H1 (cell line): ENCODE measurements around the gene PCCA. TPM values are rescaled to one million over a fixed set of nuclear protein-coding genes. Genes with fewer than 3 reads are reported as not detected.

ENCODE experiments used
- CTCF ChIA-PET: fragments of 300-600 bp; sonication (Branson Sonifier 250); formaldehyde crosslinking; loops from one replicate; lab custom pipeline; 2021; ENCODE audit not compliant: partially characterized antibody; lab: Charles Lee
- POLR2A ChIA-PET: fragments of 300-600 bp; sonication (Branson Sonifier 250); formaldehyde crosslinking; loops from one replicate; lab custom pipeline; 2021; ENCODE audit warnings: inconsistent platforms; ENCODE audit not compliant: partially characterized antibody; lab: Charles Lee
- DNase-seq, 2 experiments: peaks; one replicate each; pipeline versions ENCODE4 v3.0.0 to v3.0.0-alpha.2; 2010 to 2022; ENCODE audit warnings: low spot score in 2 of 2, low read depth in 1 of 2, mixed read lengths in 1 of 2
- FAIRE-seq: peaks from 2 replicates; lab custom pipeline; 2011; peaks lifted over from hg19 to GRCh38; lab: Jason Lieb, UNC
- H2AFZ ChIP-seq: 2 replicates; pipeline ENCODE4 v1.8.1; 2012; ENCODE audit warnings: low read length, inconsistent platforms
- H2AK5ac ChIP-seq: 2 replicates; pipeline ENCODE4 v1.6.1; 2013; ENCODE audit warnings: low read depth, low read length
- H2BK120ac ChIP-seq: replicated peaks from 2 replicates; pipeline ENCODE3; 2013; ENCODE audit warnings: low read depth, low read length, inconsistent platforms
- H2BK12ac ChIP-seq: 2 replicates; pipeline ENCODE4 v1.6.1; 2013; ENCODE audit warnings: low read depth, low read length
- H2BK15ac ChIP-seq: 2 replicates; pipeline ENCODE4 v1.6.1; 2013; ENCODE audit warnings: low read length
- H2BK20ac ChIP-seq: 2 replicates; pipeline ENCODE4 v1.6.1; 2013; ENCODE audit warnings: low read length
- H2BK5ac ChIP-seq: 2 replicates; pipeline ENCODE4 v1.6.1; 2013; ENCODE audit warnings: low read depth, low read length
- H3K14ac ChIP-seq: 2 replicates; pipeline ENCODE4 v1.6.1; 2013; ENCODE audit warnings: inconsistent platforms; ENCODE audit not compliant: insufficient read length
- H3K18ac ChIP-seq: 2 replicates; pipeline ENCODE4 v1.6.1; 2013; ENCODE audit warnings: low read length; ENCODE audit errors: extremely low read depth
- H3K23ac ChIP-seq: 2 replicates; pipeline ENCODE4 v1.6.1; 2013; ENCODE audit warnings: inconsistent platforms; ENCODE audit not compliant: insufficient read length
- H3K23me2 ChIP-seq: 2 replicates; pipeline ENCODE4 v1.6.1; 2013; ENCODE audit warnings: low read depth, low read length
- H3K27ac ChIP-seq: 2 replicates; pipeline ENCODE4 v1.6.1; 2011; ENCODE audit warnings: low read depth, low read length, inconsistent platforms
- H3K27me3 ChIP-seq, 4 experiments: replicated peaks in 1 of 4; 1 replicate in 1 of 4; 2 replicates in 3 of 4; pipeline versions ENCODE4 v1.6.1 to v1.8.1; 2011 to 2013; ENCODE audit warnings: low read length in 3 of 4, mild to moderate bottlenecking in 3 of 4, inconsistent platforms in 2 of 4, mixed read lengths in 2 of 4, moderate library complexity in 1 of 4; ENCODE audit not compliant: control insufficient read depth in 3 of 4, insufficient read depth in 3 of 4; ENCODE audit errors: extremely low read depth in 1 of 4
- H3K36me3 ChIP-seq, 4 experiments: 2 replicates each; pipeline versions ENCODE4 v1.6.1 to v1.8.1; 2011 to 2013; ENCODE audit warnings: mild to moderate bottlenecking in 4 of 4, low read length in 3 of 4, moderate library complexity in 2 of 4, control low read depth in 1 of 4, inconsistent platforms in 1 of 4; ENCODE audit not compliant: insufficient read depth in 4 of 4, control insufficient read depth in 2 of 4
- H3K4ac ChIP-seq: replicated peaks from 2 replicates; pipeline ENCODE3; 2013; ENCODE audit warnings: low read length, low read depth, mixed read lengths, inconsistent platforms; ENCODE audit not compliant: insufficient read length
- H3K4me1 ChIP-seq, 4 experiments: replicated peaks in 1 of 4; 1 replicate in 1 of 4; 2 replicates in 3 of 4; pipeline versions ENCODE4 v1.6.1 to v1.8.1; 2011 to 2013; ENCODE audit warnings: low read length in 3 of 4, inconsistent platforms in 2 of 4, mixed read lengths in 1 of 4; ENCODE audit not compliant: insufficient read depth in 4 of 4, control insufficient read depth in 3 of 4
- H3K4me2 ChIP-seq, 2 experiments: 2 replicates each; pipeline versions ENCODE4 v1.6.1 to v1.8.1; 2011 to 2013; ENCODE audit warnings: low read depth in 2 of 2, low read length in 2 of 2, control low read depth in 1 of 2, inconsistent platforms in 1 of 2, mild to moderate bottlenecking in 1 of 2; ENCODE audit not compliant: insufficient read depth in 1 of 2
- H3K4me3 ChIP-seq, 4 experiments: fragments of 200-600, 300-600 bp in 1 of 4; sonication (generic), shearing (Covaris generic), sonication (Bioruptor Twin) in 1 of 4; 2 replicates each; pipeline versions ENCODE4 v1.5.1 to v1.8.1; 2011 to 2016; ENCODE audit warnings: low read length in 4 of 4, low read depth in 3 of 4, control low read depth in 2 of 4, inconsistent platforms in 2 of 4, mild to moderate bottlenecking in 2 of 4, mixed read lengths in 1 of 4, moderate library complexity in 1 of 4; ENCODE audit not compliant: insufficient read depth in 2 of 4; ENCODE audit errors: extremely low read depth in 1 of 4
- H3K56ac ChIP-seq: replicated peaks from 2 replicates; pipeline ENCODE3; 2013; ENCODE audit warnings: low read depth, mild to moderate bottlenecking, mixed read lengths, low read length, inconsistent platforms; ENCODE audit not compliant: insufficient read length
- H3K79me1 ChIP-seq: 2 replicates; pipeline ENCODE4 v1.6.1; 2013; ENCODE audit warnings: low read depth, low read length, control low read depth
- H3K79me2 ChIP-seq, 2 experiments: 2 replicates each; pipeline versions ENCODE4 v1.6.1 to v1.8.1; 2012 to 2013; ENCODE audit warnings: low read length in 2 of 2, mild to moderate bottlenecking in 2 of 2, inconsistent platforms in 1 of 2; ENCODE audit not compliant: insufficient read depth in 2 of 2, control insufficient read depth in 1 of 2
- H3K9ac ChIP-seq, 4 experiments: replicated peaks in 1 of 4; 1 replicate in 1 of 4; 2 replicates in 3 of 4; pipeline versions ENCODE4 v1.6.1 to v1.8.1; 2011 to 2013; ENCODE audit warnings: low read depth in 3 of 4, low read length in 3 of 4, control low read depth in 2 of 4, mild to moderate bottlenecking in 2 of 4, moderate library complexity in 2 of 4, inconsistent platforms in 1 of 4; ENCODE audit errors: extremely low read depth in 1 of 4
- H3K9me3 ChIP-seq, 2 experiments: 2 replicates each; pipeline versions ENCODE4 v1.6.1 to v1.8.1; 2012 to 2013; ENCODE audit warnings: mild to moderate bottlenecking in 2 of 2, moderate library complexity in 2 of 2, control low read depth in 1 of 2, inconsistent platforms in 1 of 2, low read depth in 1 of 2, low read length in 1 of 2, mixed read lengths in 1 of 2; ENCODE audit not compliant: insufficient read depth in 2 of 2
- H4K20me1 ChIP-seq, 2 experiments: replicated peaks in 1 of 2; 2 replicates each; pipeline versions ENCODE3 to v1.8.1; 2011 to 2013; ENCODE audit warnings: inconsistent platforms in 2 of 2, low read length in 2 of 2, mild to moderate bottlenecking in 1 of 2; ENCODE audit not compliant: insufficient read depth in 2 of 2, control insufficient read depth in 1 of 2
- H4K5ac ChIP-seq: 2 replicates; pipeline ENCODE4 v1.6.1; 2013; ENCODE audit warnings: low read length, low read depth, mixed read lengths, inconsistent platforms; ENCODE audit not compliant: insufficient read length
- H4K8ac ChIP-seq: 2 replicates; pipeline ENCODE4 v1.8.0; 2013; ENCODE audit warnings: mild to moderate bottlenecking, moderate library complexity, low read length, inconsistent platforms; ENCODE audit not compliant: insufficient read depth; ENCODE audit errors: extremely low read depth
- H4K91ac ChIP-seq: replicated peaks from 2 replicates; pipeline ENCODE3; 2013; ENCODE audit warnings: low read length, mixed read lengths, inconsistent platforms; ENCODE audit not compliant: insufficient read length
- BCL11A ChIP-seq, 2 experiments: IDR thresholded peaks; one replicate each; pipeline ENCODE4 v1.6.1; 2011; ENCODE audit warnings: low read depth in 2 of 2, low read length in 2 of 2, mild to moderate bottlenecking in 2 of 2
- EP300 ChIP-seq, 2 experiments: IDR thresholded peaks; 1 replicate in 1 of 2; 2 replicates in 1 of 2; pipeline ENCODE4 v1.6.1; 2011 to 2012; ENCODE audit warnings: low read depth in 2 of 2, low read length in 2 of 2, mild to moderate bottlenecking in 2 of 2, borderline replicate concordance in 1 of 2, inconsistent platforms in 1 of 2, moderate library complexity in 1 of 2
- NANOG ChIP-seq: IDR thresholded peaks from 2 replicates; pipeline ENCODE4 v1.6.1; 2011; ENCODE audit warnings: low read length, low read depth, mild to moderate bottlenecking, inconsistent platforms; ENCODE audit not compliant: insufficient read depth, poor library complexity, severe bottlenecking
- POU5F1 ChIP-seq: IDR thresholded peaks from 2 replicates; pipeline ENCODE4 v1.6.1; 2011; ENCODE audit warnings: low read depth, mild to moderate bottlenecking, low read length, moderate library complexity
- SAP30 ChIP-seq: fragments of 300-600 bp; sonication (generic); IDR thresholded peaks from 2 replicates; pipeline ENCODE4 v1.7.1; 2012; ENCODE audit warnings: low read length, moderate library complexity, mild to moderate bottlenecking, inconsistent platforms; ENCODE audit not compliant: insufficient read depth, insufficient replicate concordance
- SIN3A ChIP-seq, 2 experiments: IDR thresholded peaks in 1 of 2; conservative IDR thresholded peaks in 1 of 2; 2 replicates each; pipeline ENCODE4 v1.6.1; 2011 to 2012; ENCODE audit warnings: low read length in 2 of 2, improper control_type of control experiment in 1 of 2, low read depth in 1 of 2, mild to moderate bottlenecking in 1 of 2
- SIRT6 ChIP-seq: IDR thresholded peaks from one replicate; pipeline ENCODE4 v1.7.1; 2012; ENCODE audit warnings: low read length, inconsistent platforms
- SIX5 ChIP-seq: IDR thresholded peaks from 2 replicates; pipeline ENCODE4 v1.6.1; 2011; ENCODE audit warnings: mild to moderate bottlenecking, low read depth, low read length
- SRF ChIP-seq: IDR thresholded peaks from 2 replicates; pipeline ENCODE4 v1.6.1; 2011; ENCODE audit warnings: mild to moderate bottlenecking, low read depth, low read length, moderate library complexity
- WGBS, 2 experiments: shearing (Covaris generic) in 1 of 2; methylation state at CpG; one replicate each; pipeline versions ENCODE4 v1.1.6 to v1.1.7; 2013 to 2015; ENCODE audit warnings: low lambda C conversion rate in 2 of 2, mixed read lengths in 2 of 2, inconsistent platforms in 1 of 2, low coverage in 1 of 2, missing lambda C conversion rate in 1 of 2; ENCODE audit not compliant: insufficient replicate concordance in 2 of 2, insufficient coverage in 1 of 2, insufficient read length in 1 of 2; ENCODE audit errors: extremely low coverage in 1 of 2, missing lambda C conversion rate in 1 of 2; 5-methylcytosine and 5-hydroxymethylcytosine counted together
- polyA plus RNA-seq, 7 experiments: library from polyadenylated mRNA; depleted of rRNA in 3 of 7; stranded (reverse) in 5 of 7; unstranded in 2 of 7; fragments of >200 nt in 5 of 7; fragments of 200-250 nt in 2 of 7; gene quantifications; 1 replicate in 5 of 7; 2 replicates in 1 of 7; 4 replicates in 1 of 7; pipeline versions ENCODE4 v1.2.1 to v1.2.3, GENCODE V29; 2011 to 2013; ENCODE audit warnings: missing spikeins in 2 of 7, mixed read lengths in 2 of 7
- total RNA-seq: library from RNA; stranded (reverse); fragmentation: NEBNext Ultra II Directional; extraction: Animal tissue kit (Norgen Biotek cat#: 25700); gene quantifications from 2 replicates; pipeline ENCODE4 v1.2.1, GENCODE V29; 2021
- TF ChIP-seq, protein P1 (sequence below): IDR thresholded peaks from 2 replicates; pipeline ENCODE4 v1.6.1; 2012; ENCODE audit warnings: inconsistent platforms
- TF ChIP-seq, protein P2 (sequence below): IDR thresholded peaks from 2 replicates; pipeline ENCODE4 v1.6.1; 2012; ENCODE audit warnings: low read length, inconsistent platforms

Gene PCCA
- total and polyA plus RNA-seq, 2 of the 8 experiments (the other 6 are each of a cell fraction or from before 2014, with no cell fraction given) = 18.4 to 49.8 TPM

DNA sequence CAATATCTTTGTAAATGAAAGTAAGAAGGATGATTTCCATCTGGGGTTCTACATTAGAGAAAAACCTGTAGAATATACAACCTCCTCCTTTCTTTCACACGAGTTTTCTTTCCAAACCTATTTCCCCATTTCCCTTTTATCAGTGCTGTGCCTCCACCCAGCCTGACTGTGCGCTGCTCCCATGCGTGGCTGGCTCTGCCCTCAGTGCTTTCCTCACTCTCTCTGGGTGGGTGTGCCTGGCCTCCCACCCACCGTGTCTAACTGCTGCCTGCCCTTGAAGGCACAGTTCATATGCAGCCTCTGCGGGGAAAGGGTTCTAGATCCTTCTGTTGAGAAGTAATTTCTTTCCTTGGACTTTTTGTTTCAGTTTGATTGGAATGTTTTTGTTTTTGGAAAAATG is 70.7 kb downstream of the PCCA start:
- no peak overlapping the region for H2BK12ac ChIP-seq
- no peak overlapping the region for H2AFZ ChIP-seq
- H3K9me3 ChIP-seq = no peaks in the 10 kb centered on the region
- ChIA-PET CTCF (no interaction called here), POLR2A (no interaction called here)
- H4K91ac ChIP-seq = no peak overlapping the region
- H3K23me2 ChIP-seq = no peaks in the 10 kb centered on the region
- no peak overlapping the region for H3K4me3 ChIP-seq
- FAIRE-seq (no peak), DNase-seq (no peak)
- H2BK20ac ChIP-seq = no peak overlapping the region
- no peak overlapping the region for H3K9ac ChIP-seq
- H2AK5ac ChIP-seq = no peak overlapping the region; the same call in 1 of the 2 replicates
- H3K79me1 ChIP-seq = no peaks in the 10 kb centered on the region
- H2BK5ac ChIP-seq = no peak overlapping the region
- no peak overlapping the region for H3K4me2 ChIP-seq
- H4K20me1 ChIP-seq = no peaks in the 10 kb centered on the region
- no peak overlapping the region for H3K23ac ChIP-seq
- 0 out of 2 replicates have a peak overlapping the region, but pooled peaks have one; percentile 85 for H3K18ac ChIP-seq
- H4K5ac ChIP-seq = no peak overlapping the region
- 79% methylated on average over 5 of the region's 5 CpGs; no CpG with 5 or more reads in 1 of the 2 experiments for WGBS, 2 experiments
- H3K79me2 ChIP-seq = peaks cover 0 to 7% of the 10 kb centered on the region in 2 experiments; a peak in 2 of 4 replicates
- H3K36me3 ChIP-seq = peaks cover 0 to 22% (median 0%) of the 10 kb centered on the region in 4 experiments; a peak in 1 of 8 replicates
- H4K8ac ChIP-seq = 0 out of 2 replicates have a peak overlapping the region, but pooled peaks have one; percentile 7
- no peak overlapping the region for H2BK120ac ChIP-seq
- no peak overlapping the region for H2BK15ac ChIP-seq
- no peak overlapping the region for H3K14ac ChIP-seq
- H3K4me1 ChIP-seq = peaks cover 0 to 18% (median 3%) of the 10 kb centered on the region in 4 experiments; a peak in 4 of 7 replicates
- no peaks in the 10 kb centered on the region for H3K27me3 ChIP-seq
- no peak overlapping the region for H3K56ac ChIP-seq
- H3K27ac ChIP-seq = no peak overlapping the region
- H3K4ac ChIP-seq = no peak overlapping the region
- TF ChIP-seq BCL11A (IDR thresholded peaks at IDR 0.05; ENCODE audit: low read depth in 2 of 2, low read length in 2 of 2) (no peak), SIRT6 (no peak), SIX5 (no peak), EP300 (IDR thresholded peaks at IDR 0.05; ENCODE audit: borderline replicate concordance in 1 of 2, low read depth in 2 of 2, low read length in 2 of 2) (no peak), NANOG (no peak), SRF (no peak), SAP30 (no peak), POU5F1 (no peak), SIN3A (conservative IDR thresholded peaks at IDR 0.05 in 1 of 2, IDR thresholded peaks at IDR 0.05 in 1 of 2; ENCODE audit: low read depth in 1 of 2, low read length in 2 of 2) (no peak)
- TF ChIP-seq, protein P1, sequence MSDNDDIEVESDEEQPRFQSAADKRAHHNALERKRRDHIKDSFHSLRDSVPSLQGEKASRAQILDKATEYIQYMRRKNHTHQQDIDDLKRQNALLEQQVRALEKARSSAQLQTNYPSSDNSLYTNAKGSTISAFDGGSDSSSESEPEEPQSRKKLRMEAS = no peak
- TF ChIP-seq, protein P2, sequence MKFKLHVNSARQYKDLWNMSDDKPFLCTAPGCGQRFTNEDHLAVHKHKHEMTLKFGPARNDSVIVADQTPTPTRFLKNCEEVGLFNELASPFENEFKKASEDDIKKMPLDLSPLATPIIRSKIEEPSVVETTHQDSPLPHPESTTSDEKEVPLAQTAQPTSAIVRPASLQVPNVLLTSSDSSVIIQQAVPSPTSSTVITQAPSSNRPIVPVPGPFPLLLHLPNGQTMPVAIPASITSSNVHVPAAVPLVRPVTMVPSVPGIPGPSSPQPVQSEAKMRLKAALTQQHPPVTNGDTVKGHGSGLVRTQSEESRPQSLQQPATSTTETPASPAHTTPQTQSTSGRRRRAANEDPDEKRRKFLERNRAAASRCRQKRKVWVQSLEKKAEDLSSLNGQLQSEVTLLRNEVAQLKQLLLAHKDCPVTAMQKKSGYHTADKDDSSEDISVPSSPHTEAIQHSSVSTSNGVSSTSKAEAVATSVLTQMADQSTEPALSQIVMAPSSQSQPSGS = no peak
